GM13976 (cell line): ENCODE measurements around the gene KRT40.

ENCODE experiments used
- DNase-seq: peaks from one replicate; pipeline ENCODE4 v3.0.0; 2012; ENCODE audit warnings: low spot score
- CTCF ChIP-seq: IDR thresholded peaks from 2 replicates; pipeline ENCODE4 v1.5.1; 2012; ENCODE audit warnings: borderline replicate concordance, mild to moderate bottlenecking; ENCODE audit not compliant: insufficient read depth; ENCODE audit errors: extremely low read depth, missing control alignments, control extremely low read depth
- in situ Hi-C: fragments of 300-500 bp; cut with MboI; formaldehyde crosslinking; loops from one replicate; pipeline ENCODE4 v1.12.0; 2022; ENCODE audit warnings: low sequenced_read_pairs, mixed read lengths, inconsistent platforms; ENCODE audit not compliant: unreplicated experiment

Gene KRT40

GRCh38 chr17:40951011-40951622 lies 33.0 kb downstream of the KRT40 start:
- TF ChIP-seq CTCF = no peak
- no peak for DNase-seq
- in situ Hi-C loops = no loop called here

- no peak for DNase-seq
- in situ Hi-C loops = no loop called here
- no peak for TF ChIP-seq CTCF
Observed at GRCh38 chr17:40950176-40950575, 34.0 kb downstream of the KRT40 start.

- DNase-seq = no peak
- TF ChIP-seq CTCF = no peak
- in situ Hi-C loops = no loop called here
Observed at GRCh38 chr17:40949418-40949817, 34.7 kb downstream of the KRT40 start.

- in situ Hi-C loops = no loop called here
- no peak for TF ChIP-seq CTCF
- DNase-seq = no peak
Observed at GRCh38 chr17:40947929-40948328, 36.2 kb downstream of the KRT40 start.

GRCh38 chr17:40945414-40945813 lies 38.7 kb downstream of the KRT40 start:
- no peak for DNase-seq
- in situ Hi-C loops = no loop called here
- TF ChIP-seq CTCF = no peak

- in situ Hi-C loops = no loop called here
- TF ChIP-seq CTCF = no peak
- DNase-seq = no peak
Observed at GRCh38 chr17:40944531-40944930, 39.6 kb downstream of the KRT40 start.

- in situ Hi-C loops = no loop called here
- TF ChIP-seq CTCF = no peak
- DNase-seq = no peak
Observed at GRCh38 chr17:40942553-40942952, 41.6 kb downstream of the KRT40 start.
